ENCODE results near the gene UBAP1.
"Not testable (repeated sequence)": the region's sequence is repeated elsewhere in the genome, so short reads cannot be mapped to it uniquely, and the experiment has no call there.

Gene UBAP1

GRCh38 chr9:34178436-34179212 is at the start of gene UBAP1:
Gene UBAP1, plus strand, starts transcription at chr9:34179043. Its CDS starts 41,872 bp downstream, at chr9:34220915.
- peak; percentile 94 for FAIRE-seq

- FAIRE-seq: no peak
These were observed 47.3 kb upstream of the UBAP1 start for GRCh38 chr9:34131571-34131970.

GRCh38 chr9:34133436-34133949 is 45.4 kb upstream of the UBAP1 start:
- FAIRE-seq: no peak

GRCh38 chr9:34134521-34134920 is 44.3 kb upstream of the UBAP1 start:
- no peak for FAIRE-seq

- FAIRE-seq: not testable (repeated sequence)
These were observed 40.2 kb upstream of the UBAP1 start for GRCh38 chr9:34138644-34139043.

DNA sequence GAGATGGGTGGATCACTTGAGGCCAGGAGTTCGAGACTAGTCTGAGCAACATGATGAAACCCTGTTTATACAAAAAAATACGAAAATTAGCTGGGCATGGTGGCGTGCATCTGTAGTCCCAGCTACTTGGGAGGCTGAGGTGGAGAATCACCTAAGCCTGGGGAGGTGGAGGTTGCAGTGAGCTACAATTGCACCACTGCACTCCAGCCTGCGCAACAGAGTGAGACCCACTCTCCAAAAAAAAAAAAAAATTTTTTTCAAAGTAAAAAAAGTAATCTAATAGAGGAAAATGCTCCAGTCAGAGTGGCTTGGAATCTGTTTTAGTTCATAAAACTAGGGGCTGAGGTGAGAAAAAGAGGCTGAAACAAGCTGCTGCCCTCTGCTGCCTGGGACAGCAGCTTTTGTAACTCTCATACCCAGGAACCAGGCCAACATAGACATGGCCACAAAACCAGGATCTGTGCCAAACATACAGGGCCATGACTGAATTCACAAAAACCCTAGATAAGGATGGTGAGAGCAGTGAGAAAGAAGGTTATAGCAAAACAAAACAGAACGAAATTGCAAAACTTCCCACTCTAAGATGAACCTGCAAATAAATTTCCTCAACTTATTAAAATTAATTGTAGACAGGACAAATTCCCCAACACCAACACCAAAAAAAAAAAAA is 39.2 kb upstream of the UBAP1 start:
- peak; percentile 52 for FAIRE-seq

DNA sequence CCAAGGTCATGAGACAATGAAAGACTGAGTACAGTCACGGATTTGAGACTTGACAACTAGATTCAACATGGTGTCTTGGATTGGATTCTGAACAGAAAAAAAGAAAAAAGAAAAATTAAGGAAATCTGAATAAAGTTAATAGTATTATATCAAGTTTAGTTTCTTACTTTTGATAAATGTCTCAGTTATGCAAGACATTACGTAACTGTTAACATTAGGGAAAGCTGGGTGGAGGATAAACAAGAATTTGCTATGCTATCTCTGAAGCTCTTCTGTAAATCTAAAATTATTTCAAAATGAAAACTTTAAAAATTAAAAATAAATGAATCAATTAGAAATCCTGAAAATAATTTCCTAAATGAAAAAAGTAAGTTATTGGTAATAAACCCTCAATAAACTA is 38.0 kb upstream of the UBAP1 start:
- peak; percentile 59 for FAIRE-seq

DNA sequence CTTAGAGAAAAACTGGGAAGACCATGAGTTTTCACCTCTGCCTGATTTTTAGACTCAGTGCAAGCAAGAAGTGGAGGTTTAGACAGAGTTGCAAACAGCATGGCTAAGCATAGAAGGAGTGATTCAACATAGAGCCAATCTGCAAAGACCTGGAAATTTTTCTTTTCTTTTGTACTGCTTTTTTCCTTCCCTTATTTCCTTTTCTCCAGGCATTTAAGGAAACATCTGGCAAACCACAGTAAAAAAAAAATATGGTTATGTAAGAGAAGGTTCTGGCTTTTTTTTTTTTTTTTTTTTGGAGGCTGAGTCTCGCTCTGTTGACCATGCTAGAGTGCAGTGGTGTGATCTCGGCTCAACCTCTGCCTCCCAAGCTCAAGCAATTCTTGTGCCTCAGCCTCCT is 35.7 kb upstream of the UBAP1 start:
- FAIRE-seq: no peak

DNA sequence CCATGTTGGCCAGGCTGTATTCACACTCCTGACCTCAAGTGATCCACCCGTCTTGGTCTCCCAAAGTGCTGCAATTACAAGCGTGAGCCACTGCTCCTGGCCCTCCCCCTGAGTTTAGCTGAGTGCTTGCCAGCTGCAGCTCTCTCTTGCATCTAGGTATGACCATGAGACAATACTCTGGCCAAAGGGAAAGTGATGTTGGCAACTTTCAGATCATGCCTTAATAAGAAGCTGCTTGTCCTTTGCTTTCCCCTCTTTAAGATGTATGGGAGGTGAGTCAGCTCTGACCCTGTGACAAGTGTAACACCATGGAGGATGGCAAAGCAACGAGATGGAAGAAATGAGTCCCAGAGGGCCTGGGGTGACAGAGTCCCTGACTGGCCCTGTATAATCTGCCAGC is 33.7 kb upstream of the UBAP1 start:
- no peak for FAIRE-seq

GRCh38 chr9:34151398-34151797 is 27.4 kb upstream of the UBAP1 start:
- FAIRE-seq: no peak

DNA sequence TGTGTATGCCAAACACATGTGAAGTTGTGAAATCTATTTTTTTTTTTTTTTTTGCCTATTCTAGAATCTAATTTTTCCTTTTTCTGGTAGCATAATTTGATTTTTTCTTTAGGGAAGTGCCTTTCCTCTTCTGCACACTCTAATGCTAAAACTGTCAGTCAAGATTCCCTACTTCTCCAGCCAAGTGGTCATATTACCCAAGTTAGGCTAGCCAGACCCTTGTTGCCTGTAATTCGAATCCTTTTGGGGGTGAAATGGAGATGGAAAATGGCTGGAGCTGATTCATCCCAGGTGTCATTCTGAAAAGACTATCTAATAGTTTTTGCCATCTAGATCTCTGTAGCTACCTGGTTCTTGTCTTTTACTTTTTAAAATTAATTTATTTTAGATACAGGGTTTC is 24.8 kb upstream of the UBAP1 start:
- no peak for FAIRE-seq

DNA sequence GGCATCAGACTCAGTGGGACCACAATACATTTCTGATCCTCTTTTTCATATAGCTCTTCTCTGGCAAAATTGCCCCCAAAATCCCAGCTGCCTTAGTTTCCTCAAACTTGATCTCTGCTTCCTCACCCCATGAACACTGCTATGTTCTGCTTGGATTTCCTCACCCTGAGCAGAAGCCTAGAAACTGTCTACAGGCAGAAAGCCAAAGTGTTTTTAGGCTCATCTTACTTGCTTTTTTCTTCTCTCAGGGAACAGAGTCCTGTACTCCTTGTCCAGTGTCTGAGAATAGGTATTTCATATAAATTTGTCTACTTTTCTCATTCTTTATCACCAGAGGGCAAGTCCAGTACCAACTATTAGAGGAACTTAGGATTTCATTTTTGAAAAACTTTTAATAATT is 21.5 kb upstream of the UBAP1 start:
- FAIRE-seq: no peak

GRCh38 chr9:34157898-34158297 is 20.9 kb upstream of the UBAP1 start:
- no peak for FAIRE-seq

- no peak for FAIRE-seq
These were observed 20.4 kb upstream of the UBAP1 start for GRCh38 chr9:34158362-34158869.

DNA sequence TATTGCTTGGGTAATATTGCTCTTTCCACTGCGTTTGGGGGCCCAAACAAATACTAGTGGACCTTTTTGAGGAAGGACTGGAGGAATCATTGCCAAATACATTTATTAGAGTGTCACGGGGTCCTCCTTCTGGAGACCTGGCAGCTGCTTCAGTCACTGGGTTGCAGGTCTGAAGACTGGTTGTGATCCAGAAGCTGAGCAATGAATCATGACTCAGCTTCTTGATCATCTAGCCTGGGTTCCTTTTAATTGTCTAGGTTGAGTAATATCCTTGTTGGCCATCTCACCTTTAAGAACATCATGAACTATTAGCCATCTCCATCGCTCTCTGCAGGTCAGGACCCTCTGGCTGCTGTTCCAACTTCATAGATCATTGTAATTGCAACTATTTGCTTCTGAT is 15.4 kb upstream of the UBAP1 start:
- FAIRE-seq: no peak

- no peak for FAIRE-seq
These were observed 9.7 kb upstream of the UBAP1 start for GRCh38 chr9:34169125-34169524.

DNA sequence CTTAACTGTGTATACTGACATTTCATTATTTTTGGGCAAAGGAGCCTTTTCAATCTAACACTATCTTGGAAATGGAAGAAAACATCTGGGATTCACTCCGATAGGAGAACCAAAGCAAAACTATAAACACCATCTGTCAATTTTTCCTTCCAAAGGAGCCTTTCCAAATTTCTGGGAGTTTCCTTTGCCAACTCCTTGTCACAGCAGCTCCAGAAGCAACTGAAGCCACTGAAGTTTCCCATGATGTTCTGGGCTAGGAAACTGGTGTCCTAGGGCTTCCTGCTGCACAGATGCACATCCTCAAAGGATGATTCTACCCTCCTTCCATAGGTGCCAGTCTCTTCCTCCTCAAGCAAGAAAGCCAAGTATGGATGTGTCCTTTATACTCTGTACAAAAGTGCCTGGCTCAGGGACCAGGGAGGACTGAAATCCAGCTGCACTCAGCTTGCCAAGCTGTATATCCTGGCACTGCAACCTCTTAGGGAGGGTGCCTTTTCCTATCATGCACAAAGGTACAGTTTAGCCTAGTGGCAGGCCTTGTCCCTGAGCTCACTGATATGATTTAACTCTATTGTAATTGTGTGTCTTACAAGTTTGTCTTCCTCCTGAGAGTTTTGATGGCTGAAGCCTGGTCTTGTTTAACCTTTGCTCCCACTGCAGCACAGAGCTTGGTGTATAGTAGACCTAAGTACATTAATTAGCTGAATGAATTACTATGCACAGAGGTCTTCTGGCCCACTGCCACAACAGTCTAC is 8.4 kb upstream of the UBAP1 start:
- FAIRE-seq: no peak

GRCh38 chr9:34171753-34172535 is 6.9 kb upstream of the UBAP1 start:
- FAIRE-seq: no peak

DNA sequence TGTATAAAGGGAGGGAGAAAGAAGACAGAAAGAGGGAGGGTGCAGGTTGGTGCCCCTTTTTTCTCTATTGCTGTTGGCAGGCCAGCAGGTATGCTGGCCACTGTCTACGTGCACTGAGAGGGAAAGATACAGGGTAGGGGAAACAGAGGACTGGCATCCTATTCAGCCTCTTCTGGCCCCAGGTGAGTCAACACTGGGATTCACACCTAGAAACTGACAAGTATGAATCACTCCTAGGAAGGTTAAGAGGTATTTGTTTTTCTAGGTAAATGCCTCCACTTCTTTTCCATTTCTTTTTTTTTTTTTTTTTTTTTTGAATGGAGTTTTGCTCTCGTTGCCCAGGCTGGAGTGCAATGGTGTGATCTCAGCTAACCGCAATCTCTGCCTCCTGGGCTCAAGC is 2.8 kb upstream of the UBAP1 start:
- FAIRE-seq: no peak

DNA sequence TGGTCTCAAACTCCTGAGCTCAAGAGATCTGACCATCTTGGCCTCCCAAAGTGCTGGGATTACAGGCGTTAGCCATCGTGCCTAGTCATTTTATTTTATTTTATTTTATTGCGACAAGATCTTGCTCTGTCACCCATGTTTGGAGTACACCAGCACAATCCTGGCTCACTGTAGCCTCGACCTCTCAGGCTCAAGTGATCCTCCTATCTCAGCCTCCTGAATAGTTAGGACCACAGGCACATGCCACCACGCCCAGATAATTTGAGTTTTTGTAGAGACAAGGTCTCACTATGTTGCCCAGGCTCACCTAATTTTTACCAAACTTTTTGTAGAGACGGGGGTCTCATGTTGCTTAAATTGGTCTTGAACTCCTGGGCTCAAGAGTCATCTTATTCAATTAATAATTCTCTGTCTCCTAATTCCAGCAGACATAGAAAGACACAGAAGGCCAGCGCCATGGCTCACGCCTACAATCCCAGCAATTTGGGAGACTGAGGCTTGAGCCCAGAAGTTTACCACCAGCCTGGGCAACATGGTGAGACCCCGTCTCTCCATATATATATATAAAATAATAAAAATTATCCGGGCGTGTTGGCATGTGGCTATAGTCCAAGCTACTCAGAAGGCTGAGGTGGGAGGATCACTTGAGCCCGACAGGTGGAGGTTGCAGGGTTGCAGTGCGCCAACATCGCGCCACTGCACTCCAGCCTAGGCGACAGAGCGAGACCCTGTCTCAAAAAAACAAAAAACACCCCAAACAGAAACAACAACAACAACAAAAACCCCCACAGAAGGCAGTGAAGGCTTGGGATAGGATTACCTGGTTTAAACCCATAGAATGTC is 1.0 kb upstream of the UBAP1 start:
- no peak for FAIRE-seq

Data from G401.6 (cell line).